Ascending aorta (tissue), 2 donors: ENCODE results near the gene SLC7A1. TPM values are rescaled to one million over a fixed set of nuclear protein-coding genes. Genes with fewer than 3 reads are reported as not detected.

Source experiments
- DNase-seq, 2 donors: peaks; one replicate each; pipeline ENCODE4 v3.0.0-alpha.2; 2019; ENCODE audit warnings: low spot score in 2 of 2
- H3K27ac ChIP-seq, 2 donors: fragments of 200-600 bp; sonication (generic); one replicate each; pipeline ENCODE4 v1.5.1; 2016 to 2017; ENCODE audit warnings: mild to moderate bottlenecking in 1 of 2
- H3K27me3 ChIP-seq: fragments of 200-600 bp; sonication (generic); one replicate; pipeline ENCODE4 v1.5.1; 2017
- H3K36me3 ChIP-seq, 2 donors: fragments of 200-600 bp; sonication (generic); one replicate each; pipeline ENCODE4 v1.5.1; 2016
- H3K4me1 ChIP-seq, 2 donors: fragments of 200-600 bp; sonication (generic); one replicate each; pipeline ENCODE4 v1.5.1; 2016 to 2017; ENCODE audit warnings: mild to moderate bottlenecking in 1 of 2
- H3K4me3 ChIP-seq, 2 donors: fragments of 200-600 bp; sonication (generic); one replicate each; pipeline ENCODE4 v1.5.1; 2016 to 2017; ENCODE audit warnings: mild to moderate bottlenecking in 1 of 2
- H3K9me3 ChIP-seq, 2 donors: fragments of 200-600 bp; sonication (generic); one replicate each; pipeline ENCODE4 v1.5.1; 2016
- intact Hi-C: fragments of 100-400 bp; cut with DNase I; formaldehyde crosslinking; loops from one replicate; pipeline ENCODE4 v1.15.1; 2023
- total RNA-seq: library from RNA; depleted of rRNA; stranded (reverse); fragments of >200 nt; gene quantifications from one replicate; pipeline ENCODE4 v1.1.0, GENCODE V29; 2016
- TF ChIP-seq, protein P1 (sequence below), 3 experiments: fragments of 200-600 bp in 2 of 3; fragments of 450-650 bp in 1 of 3; sonication (generic) in 2 of 3; IDR thresholded peaks; one replicate each; pipeline ENCODE4 v1.5.1; 2016 to 2019; ENCODE audit warnings: antibody characterized with exemption in 3 of 3, mild to moderate bottlenecking in 1 of 3, moderate library complexity in 1 of 3

SLC7A1 gene
- total RNA-seq, 1 donor from 2014 or later, result 17.2 TPM

DNA sequence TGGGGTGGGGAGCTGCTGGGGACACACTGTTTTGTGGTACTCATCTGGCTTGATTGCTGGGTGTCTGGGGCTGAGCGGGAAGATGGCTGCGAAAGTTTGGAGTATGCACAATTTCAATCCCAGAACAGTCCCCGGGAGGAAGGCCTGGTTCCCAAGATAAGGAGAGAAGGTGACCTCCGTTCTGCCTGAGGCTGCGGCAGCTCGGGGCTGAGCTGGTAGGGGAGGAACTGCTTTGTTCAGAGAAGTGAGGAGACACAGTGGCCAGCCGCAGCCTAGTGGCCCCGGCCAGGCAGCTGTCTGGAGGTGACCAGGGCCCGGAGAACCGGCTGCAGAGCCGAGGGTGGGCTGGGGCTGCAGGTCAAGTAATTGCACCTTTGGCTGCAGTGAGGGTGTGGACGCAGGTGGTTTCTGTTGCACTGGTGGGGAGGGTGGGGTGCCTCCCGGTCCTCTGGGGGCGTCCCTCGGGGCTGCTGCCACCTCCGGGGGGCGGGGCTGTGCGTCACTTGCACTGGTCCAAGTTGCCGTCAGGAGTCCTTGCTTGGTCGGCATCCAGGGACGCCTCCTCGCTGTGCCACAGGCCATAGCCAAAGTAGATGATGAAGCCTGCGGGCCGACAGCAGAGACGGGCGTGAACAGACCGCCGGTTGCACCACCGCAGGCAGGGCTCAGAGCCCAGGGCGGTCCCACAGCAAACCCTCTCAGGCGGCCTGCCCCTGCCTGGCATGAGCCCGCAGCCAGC, 81.3 kb downstream of the SLC7A1 start:
- intact Hi-C loops, result loop anchor here (5.0 kb wide), 1 partner anchor 333 kb away; no protein-coding TSS in a partner anchor
- Histone ChIP-seq H3K4me3 (no peak overlapping the region), H3K9me3 (no peaks in the 10 kb centered on the region), H3K27me3 (no peaks in the 10 kb centered on the region), H3K36me3 (peaks cover 43 to 58% of the 10 kb centered on the region in 2 donors), H3K4me1 (no peaks in the 10 kb centered on the region), H3K27ac (no peak overlapping the region)
- no peak for DNase-seq
- TF ChIP-seq, protein P1, sequence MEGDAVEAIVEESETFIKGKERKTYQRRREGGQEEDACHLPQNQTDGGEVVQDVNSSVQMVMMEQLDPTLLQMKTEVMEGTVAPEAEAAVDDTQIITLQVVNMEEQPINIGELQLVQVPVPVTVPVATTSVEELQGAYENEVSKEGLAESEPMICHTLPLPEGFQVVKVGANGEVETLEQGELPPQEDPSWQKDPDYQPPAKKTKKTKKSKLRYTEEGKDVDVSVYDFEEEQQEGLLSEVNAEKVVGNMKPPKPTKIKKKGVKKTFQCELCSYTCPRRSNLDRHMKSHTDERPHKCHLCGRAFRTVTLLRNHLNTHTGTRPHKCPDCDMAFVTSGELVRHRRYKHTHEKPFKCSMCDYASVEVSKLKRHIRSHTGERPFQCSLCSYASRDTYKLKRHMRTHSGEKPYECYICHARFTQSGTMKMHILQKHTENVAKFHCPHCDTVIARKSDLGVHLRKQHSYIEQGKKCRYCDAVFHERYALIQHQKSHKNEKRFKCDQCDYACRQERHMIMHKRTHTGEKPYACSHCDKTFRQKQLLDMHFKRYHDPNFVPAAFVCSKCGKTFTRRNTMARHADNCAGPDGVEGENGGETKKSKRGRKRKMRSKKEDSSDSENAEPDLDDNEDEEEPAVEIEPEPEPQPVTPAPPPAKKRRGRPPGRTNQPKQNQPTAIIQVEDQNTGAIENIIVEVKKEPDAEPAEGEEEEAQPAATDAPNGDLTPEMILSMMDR (IDR thresholded peaks at IDR 0.05), result no peak

DNA sequence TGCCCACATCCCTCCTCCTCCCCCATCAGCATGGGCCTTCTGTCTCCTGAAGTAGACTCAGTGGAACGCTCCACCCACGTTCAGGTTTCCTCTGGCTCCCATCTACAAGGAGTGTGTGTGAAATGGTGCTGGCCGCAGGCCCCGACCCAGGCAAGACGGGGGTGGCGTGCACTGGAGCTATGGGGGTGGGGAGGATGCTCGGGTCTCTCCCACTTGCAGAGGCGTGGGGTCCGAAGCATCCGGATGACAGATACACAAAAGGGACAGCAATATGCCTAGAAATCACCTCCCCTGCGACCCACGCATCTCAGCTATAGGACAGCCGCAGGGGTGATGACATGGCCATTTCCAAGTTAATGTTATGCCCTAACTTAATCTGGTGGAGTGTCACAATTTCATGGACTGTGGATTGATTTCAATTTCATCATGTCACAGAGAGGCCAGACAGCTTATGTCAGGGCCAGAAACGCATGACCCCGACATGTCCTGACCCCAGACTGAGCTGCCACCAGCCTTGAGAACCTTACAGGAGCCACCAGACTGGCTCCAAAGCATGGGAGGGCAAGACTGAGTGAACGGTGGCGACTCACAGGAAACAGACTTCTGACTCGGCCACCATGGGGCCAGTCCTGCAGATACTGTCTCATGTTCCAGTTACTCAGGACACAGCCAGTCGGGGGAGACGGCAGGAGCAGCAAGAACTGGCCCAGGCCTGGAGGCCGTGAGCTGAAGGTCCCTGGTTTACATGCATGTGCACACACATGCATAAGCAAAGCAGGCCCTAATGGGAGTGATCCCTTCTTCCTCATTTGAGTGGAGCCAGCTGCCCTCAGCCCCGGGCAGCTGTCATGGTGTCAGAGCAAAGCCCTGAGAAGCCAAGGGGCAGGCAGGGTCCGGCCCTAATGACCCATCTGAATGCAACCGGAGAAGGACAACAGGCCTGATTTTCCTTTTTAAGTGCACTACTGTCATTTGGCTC, 82.2 kb downstream of the SLC7A1 start:
- Histone ChIP-seq H3K4me1 (no peaks in the 10 kb centered on the region), H3K36me3 (peaks cover 43 to 54% of the 10 kb centered on the region in 2 donors), H3K27me3 (no peaks in the 10 kb centered on the region), H3K4me3 (no peak overlapping the region), H3K27ac (no peak overlapping the region), H3K9me3 (no peaks in the 10 kb centered on the region)
- TF ChIP-seq, protein P1 (IDR thresholded peaks at IDR 0.05), result no peak
- DNase-seq, result no peak
- intact Hi-C loops, result loop anchor here (5.0 kb wide), 1 partner anchor 334 kb away; no protein-coding TSS in a partner anchor

DNA sequence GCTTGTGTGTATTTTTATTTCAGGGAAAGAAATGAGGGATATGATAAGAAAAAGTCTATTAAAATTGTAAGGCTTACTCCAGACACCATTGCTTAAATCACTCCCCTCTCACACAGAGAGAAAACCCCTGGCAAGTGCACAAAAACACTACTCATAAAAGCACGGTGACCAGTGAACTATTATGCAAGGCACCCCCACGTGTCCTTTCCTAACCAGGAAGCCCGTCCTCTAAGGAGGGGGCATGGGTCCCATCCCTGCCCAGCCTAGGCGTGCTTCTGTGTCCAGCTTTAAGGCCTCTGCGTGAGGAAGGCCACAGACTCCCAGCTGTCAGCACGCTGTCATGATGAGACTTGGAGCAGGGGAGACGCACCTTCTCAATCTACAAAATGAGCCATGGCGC, 83.5 kb downstream of the SLC7A1 start:
- Histone ChIP-seq H3K9me3 (no peaks in the 10 kb centered on the region), H3K27ac (no peak overlapping the region), H3K36me3 (peaks cover 31 to 42% of the 10 kb centered on the region in 2 donors), H3K27me3 (no peaks in the 10 kb centered on the region), H3K4me1 (peaks cover 0 to 3% of the 10 kb centered on the region in 2 donors), H3K4me3 (no peak overlapping the region)
- TF ChIP-seq, protein P1 (IDR thresholded peaks at IDR 0.05), result no peak
- intact Hi-C loops, result loop anchor here (5.0 kb wide), 1 partner anchor 335 kb away; no protein-coding TSS in a partner anchor
- no peak for DNase-seq

DNA sequence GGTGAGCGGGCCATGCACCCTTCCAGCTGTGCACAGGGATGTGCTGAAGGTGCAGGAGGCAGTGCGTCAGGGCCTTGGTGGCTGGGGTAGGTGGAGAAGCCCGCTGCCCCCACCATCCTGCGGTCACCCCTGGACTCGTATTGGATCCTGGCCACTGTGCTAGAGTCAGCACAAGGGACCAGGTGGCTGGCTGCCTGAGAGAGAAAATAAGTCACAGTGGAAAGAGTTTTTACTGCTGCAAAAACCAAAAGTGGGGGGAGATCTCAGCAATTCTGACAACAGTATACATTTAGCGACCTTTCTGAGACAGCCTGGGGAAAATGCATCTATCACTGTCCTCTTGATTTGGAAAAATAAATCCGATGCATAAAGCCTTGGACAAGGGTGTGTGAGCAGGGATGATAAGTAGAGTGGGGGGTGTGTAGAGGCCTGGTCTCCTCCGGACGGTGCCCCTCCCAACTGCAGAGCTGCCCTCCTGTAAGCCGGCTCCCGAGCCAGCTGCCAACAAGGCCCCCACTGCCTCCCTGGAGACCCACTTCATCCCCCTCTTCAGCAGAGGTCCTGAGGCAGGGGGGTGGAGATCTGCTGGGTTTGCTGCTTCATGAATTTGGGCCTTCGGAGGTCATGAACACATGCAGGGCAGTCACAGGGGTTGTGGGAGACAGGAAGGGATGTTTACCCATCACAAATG, 84.2 kb downstream of the SLC7A1 start:
- no peak for DNase-seq
- intact Hi-C loops, result loop anchor here (5.0 kb wide), 1 partner anchor 336 kb away; no protein-coding TSS in a partner anchor
- TF ChIP-seq, protein P1 (IDR thresholded peaks at IDR 0.05), result no peak
- Histone ChIP-seq H3K9me3 (no peaks in the 10 kb centered on the region), H3K4me1 (peaks cover 0 to 3% of the 10 kb centered on the region in 2 donors), H3K27ac (no peak overlapping the region), H3K4me3 (no peak overlapping the region), H3K27me3 (no peaks in the 10 kb centered on the region), H3K36me3 (peaks cover 24 to 35% of the 10 kb centered on the region in 2 donors)

DNA sequence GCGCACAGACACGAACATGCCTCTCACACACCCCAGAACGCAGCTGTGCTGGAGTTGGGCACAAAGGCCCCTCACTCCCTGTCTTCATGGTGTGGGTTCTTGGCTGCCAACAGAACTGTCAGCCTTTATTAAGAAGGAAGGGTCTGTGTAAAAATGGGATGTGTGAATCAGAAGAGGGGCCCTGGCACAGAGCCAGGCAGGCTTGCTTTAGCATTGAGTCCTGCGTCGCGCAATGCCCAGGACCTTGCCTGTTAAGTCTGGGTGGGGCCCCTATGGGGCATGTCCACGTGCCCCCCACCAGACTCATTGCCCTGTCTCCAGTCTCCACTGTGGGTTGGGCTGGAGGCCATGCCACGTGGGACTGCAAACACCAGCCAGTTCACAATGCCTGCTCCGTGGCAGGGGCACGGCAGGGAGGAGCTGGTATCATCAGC, 84.8 kb downstream of the SLC7A1 start:
- DNase-seq, result no peak
- Histone ChIP-seq H3K27ac (no peak overlapping the region), H3K9me3 (no peaks in the 10 kb centered on the region), H3K4me3 (no peak overlapping the region), H3K4me1 (peaks cover 0 to 3% of the 10 kb centered on the region in 2 donors), H3K36me3 (peaks cover 18 to 29% of the 10 kb centered on the region in 2 donors), H3K27me3 (no peaks in the 10 kb centered on the region)
- intact Hi-C loops, result loop anchor here (5.0 kb wide), 1 partner anchor 337 kb away; no protein-coding TSS in a partner anchor
- TF ChIP-seq, protein P1 (IDR thresholded peaks at IDR 0.05), result no peak
